HG02852 (cell line): ENCODE measurements around the gene NR5A1.

Source experiments
- ATAC-seq: cut with Tn5 transposase; IDR thresholded peaks from one replicate; pipeline ENCODE4 v1.9.1; 2021; ENCODE audit warnings: mild to moderate bottlenecking, moderate library complexity; ENCODE audit not compliant: unreplicated experiment

The NR5A1 gene

DNA sequence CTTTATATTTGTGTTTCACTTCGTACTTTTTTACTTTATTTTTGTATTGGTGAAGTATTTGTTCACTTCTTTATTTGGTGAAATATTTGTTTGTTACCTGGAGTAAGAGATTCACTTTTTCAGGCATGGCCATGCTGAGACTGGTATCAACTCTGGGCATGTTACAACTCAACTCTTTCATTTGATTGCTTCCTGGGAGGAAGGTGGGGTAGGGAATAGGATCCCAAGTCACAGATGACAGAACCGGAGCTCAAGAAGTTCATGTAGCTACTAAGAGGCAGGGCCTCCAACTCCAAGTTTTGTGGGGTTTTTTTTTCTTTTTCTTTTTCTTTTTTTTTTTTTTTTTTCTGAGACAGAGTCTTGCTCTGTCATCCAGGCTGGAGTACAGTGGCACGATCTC lies 63.0 kb downstream of the NR5A1 start:
- ATAC-seq, result no peak

DNA sequence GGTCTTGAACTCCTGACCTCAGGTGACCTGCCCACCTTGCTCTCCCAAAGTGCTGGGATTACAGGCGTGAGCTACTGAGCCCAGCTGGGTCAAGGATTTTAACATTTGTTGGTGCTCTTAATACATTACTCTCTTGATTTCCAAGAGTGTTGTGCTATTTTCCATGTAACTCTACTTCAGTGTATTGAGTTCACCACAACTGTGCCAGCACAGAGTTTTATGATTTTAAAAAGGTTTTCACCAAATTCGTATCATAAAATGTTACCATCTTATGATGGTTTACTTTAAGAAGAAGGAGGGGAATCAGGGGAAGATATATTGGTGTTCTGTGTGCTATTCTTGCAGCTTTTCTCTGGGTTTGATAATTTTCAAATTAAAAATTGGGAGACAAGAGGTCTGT lies 63.6 kb downstream of the NR5A1 start:
- no peak for ATAC-seq

DNA sequence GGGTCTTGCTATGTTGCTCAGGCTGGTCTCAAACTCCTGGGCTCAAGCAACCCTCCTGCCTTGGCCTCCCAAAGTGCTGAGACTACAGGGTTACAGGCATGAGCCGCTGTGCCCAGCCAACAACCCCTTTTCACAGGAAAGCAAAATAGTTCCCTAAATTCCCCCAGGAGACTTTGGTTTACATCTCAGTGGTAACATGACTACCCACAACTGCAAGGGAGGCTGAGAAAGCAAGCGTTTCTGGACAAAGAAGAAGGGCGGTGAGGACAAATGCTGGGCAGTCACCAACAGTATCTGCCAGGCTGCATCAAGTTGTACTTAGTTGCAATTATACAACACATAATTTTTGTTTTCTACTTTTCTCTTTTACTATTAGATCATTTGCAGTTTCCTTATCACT lies 64.4 kb downstream of the NR5A1 start:
- no peak for ATAC-seq

DNA sequence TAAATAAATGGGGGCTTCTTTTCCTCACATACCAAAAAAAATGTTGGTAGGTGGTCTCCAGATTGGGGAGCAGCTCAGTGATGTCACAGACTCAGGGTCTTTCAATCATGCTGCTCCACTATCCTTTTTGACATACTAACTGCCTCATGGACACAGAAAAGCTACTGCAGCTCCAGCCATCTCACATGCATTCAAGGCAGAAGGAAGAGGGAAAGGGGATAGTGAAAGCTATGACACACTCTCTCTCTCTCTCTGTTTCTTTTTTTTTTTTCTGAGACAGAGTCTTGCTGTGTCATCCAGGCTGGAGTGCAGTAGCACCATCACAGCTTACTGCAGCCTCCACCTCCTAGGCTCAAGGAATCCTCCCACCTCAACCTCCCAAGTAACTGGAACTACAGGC lies 64.8 kb downstream of the NR5A1 start:
- ATAC-seq, result no peak

DNA sequence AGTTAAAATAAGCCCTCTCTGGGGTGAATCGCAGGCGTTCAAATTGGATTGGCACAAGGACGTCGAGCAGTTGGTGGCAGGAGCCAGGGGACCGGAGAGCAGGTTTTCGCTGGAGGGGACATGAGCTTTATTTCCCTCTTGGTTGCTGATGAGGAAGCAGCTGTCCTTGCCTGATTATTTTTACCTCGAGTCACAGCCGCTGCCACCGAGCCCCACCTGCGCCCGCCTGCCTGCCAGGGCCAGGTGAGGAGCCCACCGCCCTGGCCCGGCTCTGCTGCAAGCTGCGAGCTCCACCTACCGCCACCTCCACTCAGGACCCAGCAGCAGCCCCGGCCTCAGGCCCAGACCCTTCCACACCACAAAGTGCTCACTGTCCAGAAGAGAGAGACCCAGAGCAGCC lies 65.9 kb downstream of the NR5A1 start:
- ATAC-seq, result no peak

DNA sequence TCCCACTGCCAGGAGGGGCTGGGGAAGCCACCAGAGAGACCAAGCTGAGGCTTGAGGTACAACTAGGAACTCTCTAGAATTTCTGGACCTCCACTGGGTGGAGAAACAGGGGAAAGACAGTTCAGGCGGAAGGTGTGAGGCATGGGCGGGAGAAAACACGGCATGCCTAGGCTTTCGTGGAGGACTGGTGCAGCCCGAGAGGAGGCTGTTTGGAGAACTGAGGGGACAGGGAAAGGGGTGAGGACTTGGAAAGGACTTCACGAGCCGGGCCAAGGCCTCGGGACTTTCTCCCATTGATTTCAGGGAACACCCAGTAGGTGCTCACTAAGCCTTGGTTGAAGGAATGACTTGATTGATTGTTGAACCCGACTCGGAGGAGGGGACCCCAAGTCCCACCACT lies 66.4 kb downstream of the NR5A1 start:
- ATAC-seq, result no peak

DNA sequence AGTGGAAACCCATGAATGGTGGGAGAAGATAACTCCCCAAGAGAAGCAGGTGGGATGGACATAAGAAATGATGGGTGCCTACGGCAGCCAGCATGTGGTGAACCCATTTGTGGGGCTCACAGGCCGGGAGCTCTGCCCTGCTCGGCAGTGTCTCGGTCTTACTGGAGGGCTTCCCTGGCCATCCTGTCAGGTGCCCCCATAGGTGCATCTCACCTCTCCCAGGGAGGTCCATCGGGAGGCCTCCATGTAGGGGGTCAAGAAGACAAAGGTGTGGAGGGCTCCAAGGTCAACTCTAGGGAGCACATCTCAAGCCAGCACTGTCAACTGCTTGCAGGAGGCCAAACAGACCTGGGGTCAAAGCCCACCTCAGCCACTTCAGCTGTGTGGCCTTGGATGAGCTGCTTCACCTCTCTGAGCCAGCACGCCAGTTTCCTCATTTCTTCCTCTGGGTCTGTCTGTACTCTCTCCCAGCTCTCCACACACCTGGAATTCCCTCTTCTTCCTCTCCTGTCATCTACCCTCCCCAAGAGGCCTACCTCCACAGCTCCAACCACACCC lies 67.4 kb downstream of the NR5A1 start:
- no peak for ATAC-seq

DNA sequence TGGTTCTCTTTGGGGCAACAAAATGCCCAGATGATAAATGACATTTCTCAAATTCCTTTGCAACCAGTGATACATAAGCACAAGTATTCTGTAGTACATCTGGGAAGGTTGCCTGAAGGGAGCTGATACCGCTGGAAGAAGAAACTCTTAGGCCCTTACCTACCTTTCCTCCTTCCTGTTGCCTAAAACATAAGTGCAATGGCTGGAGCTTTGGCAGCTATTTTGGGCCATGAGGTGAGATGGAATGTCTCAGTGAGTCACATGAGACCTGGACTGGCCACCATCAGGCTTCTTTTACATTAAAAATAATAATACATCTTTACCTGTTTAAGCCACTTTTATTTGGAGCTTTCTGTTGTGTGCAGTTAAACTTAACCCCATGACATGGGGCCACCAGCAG lies 68.1 kb downstream of the NR5A1 start:
- no peak for ATAC-seq

DNA sequence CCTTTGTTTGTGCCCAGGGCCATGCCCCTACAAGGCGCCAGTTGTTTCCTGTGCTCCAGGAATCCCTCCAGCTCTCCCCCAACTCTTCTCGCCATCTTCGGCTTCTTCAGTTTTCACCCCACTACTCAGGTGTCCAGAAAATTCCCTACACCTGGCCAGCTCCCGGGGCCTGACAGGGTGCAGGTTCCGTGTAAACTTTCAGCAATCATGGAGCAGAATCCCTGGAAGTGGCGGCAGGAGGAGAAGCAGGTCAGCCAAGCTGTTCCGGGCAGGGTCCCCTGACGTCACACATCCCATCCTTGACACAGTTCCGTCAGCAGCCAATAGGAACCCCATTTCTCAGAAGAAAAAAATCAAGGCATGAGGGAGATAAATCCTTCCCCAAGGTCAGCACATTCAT lies 69.1 kb downstream of the NR5A1 start:
- no peak for ATAC-seq

DNA sequence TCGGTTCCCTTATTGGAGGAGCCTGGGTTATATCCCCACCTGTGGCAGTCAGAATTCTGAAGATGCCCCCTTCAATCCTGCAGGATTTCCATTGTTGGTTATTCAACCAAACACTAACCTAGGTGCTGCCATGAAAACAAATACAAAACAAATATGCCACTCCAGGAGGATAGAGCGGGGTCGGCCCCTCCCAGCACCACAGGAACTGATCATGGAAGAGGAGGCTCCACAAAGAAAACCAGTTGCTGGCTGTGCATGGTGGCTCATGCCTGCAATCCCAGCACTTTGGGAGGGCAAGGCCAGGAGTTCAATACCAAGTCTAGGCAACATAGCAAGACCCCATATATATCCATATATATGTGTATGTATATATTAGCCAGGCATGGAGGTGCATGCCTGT lies 70.1 kb downstream of the NR5A1 start:
- ATAC-seq, result no peak

DNA sequence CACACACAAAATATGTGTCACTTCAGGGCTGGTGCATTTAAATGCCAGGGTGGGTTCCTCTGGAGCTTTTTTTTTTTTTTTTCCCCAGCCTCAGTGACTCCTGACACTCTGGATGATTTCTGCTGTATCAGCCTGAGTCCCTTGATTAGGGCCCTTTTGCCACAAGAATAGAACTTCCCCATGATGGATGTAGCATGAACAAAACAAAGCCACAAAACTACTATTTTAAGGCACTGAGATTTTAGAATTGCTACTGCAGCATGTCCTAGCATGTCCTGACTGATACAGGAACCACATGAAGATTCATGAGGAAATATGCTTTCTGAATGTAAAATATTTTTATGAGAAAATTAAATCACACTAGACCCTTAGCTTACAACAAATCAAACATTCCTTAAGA lies 70.9 kb downstream of the NR5A1 start:
- no peak for ATAC-seq
